ENCODE measurements around the gene PIGN. TPM values are rescaled to one million over a fixed set of nuclear protein-coding genes. Genes with fewer than 3 reads are reported as not detected.

The PIGN gene
- total RNA-seq, 1 experiment from 2014 or later: 30.9 TPM

DNA sequence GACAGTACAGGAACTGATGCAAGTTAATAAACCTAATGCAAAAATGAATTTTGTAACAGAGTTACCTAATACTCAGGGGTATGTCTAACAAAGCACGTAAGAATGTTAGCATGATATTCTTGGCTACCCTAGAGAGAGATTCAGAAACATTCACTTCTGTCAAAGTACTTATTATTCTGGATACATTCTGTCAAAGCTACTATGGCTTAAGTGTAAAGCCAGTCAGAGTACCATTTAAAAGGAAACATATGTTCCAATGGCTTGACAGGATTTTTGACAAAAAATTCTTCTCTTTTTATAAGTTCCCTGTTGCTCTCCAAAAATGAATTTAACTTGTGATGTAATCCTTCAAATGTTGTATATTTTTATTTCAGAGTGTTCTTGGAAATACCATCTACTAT lies 85.5 kb downstream of the PIGN start:
- Histone ChIP-seq H2BK5ac (ENCODE audit: insufficient read length, low read length) (no peak overlapping the region), H3K79me1 (ENCODE audit: insufficient read depth, low read depth, low read length, poor library complexity, severe bottlenecking) (no peaks in the 10 kb centered on the region), H3K79me2 (ENCODE audit: insufficient read depth, low read length) (no peaks in the 10 kb centered on the region), H2BK120ac (ENCODE audit: low read depth, low read length, poor library complexity, severe bottlenecking) (no peak overlapping the region), H4K91ac (ENCODE audit: insufficient read length, low read depth, low read length) (no peak overlapping the region), H4K8ac (replicated peaks; ENCODE audit: insufficient read length, low read depth, low read length) (no peak overlapping the region), H4K5ac (ENCODE audit: insufficient read length, low read depth, low read length) (no peak overlapping the region), H3K9ac (ENCODE audit: extremely low read depth, insufficient read length, low read length) (no peak overlapping the region), H3K14ac (ENCODE audit: insufficient read depth, low read length) (no peak overlapping the region), H3K23me2 (ENCODE audit: insufficient read length, low read depth, low read length, poor library complexity, severe bottlenecking) (no peaks in the 10 kb centered on the region), H2AFZ (ENCODE audit: low read length) (no peak overlapping the region), H3K4me1 (ENCODE audit: insufficient read depth, low read length) (no peaks in the 10 kb centered on the region), H2AK5ac (ENCODE audit: insufficient read length, low read length) (no peak overlapping the region), H4K20me1 (ENCODE audit: control insufficient read depth, insufficient read depth, insufficient read length) (no peaks in the 10 kb centered on the region), H3K18ac (ENCODE audit: insufficient read length, low read depth, low read length) (no peak overlapping the region), H3K56ac (ENCODE audit: insufficient read length, low read depth, low read length) (no peak overlapping the region), H3K9me3 (ENCODE audit: control insufficient read depth, low read depth, low read length) (no peaks in the 10 kb centered on the region), H2BK20ac (ENCODE audit: low read depth, low read length, poor library complexity, severe bottlenecking) (no peak overlapping the region), H3K4me2 (ENCODE audit: insufficient read depth, insufficient read length, low read length) (no peak overlapping the region), H3K27me3 (ENCODE audit: insufficient read depth, low read length) (no peaks in the 10 kb centered on the region), H3T11ph (ENCODE audit: low read length) (no peak overlapping the region), H3K27ac (ENCODE audit: insufficient read length, low read depth, low read length) (no peak overlapping the region), H2BK12ac (ENCODE audit: insufficient read length, low read depth, low read length) (no peak overlapping the region), H3K23ac (ENCODE audit: insufficient read length, low read depth, low read length) (no peak overlapping the region), H2BK15ac (ENCODE audit: low read depth, low read length) (no peak overlapping the region), H3K4ac (ENCODE audit: low read depth, low read length) (no peak overlapping the region)
- H3K36me3 Mint-ChIP-seq (ENCODE audit: insufficient read depth in 1 of 3, low read depth in 3 of 3): peaks cover 22 to 28% (median 24%) of the 10 kb centered on the region in 3 experiments
- no peak overlapping the region for H3K27ac Mint-ChIP-seq
- no peaks in the 10 kb centered on the region for H3K27me3 Mint-ChIP-seq (ENCODE audit: low read depth)
- WGBS (ENCODE audit: extremely low coverage, insufficient read length, low lambda C conversion rate): no CpG with 5 or more reads among the region's 1 CpG
- peaks cover 7% of the 10 kb centered on the region in 2 experiments for H3K4me1 Mint-ChIP-seq
- no peak overlapping the region for H3K4me3 Mint-ChIP-seq
- H3K9me3 Mint-ChIP-seq: peaks cover 0 to 2% of the 10 kb centered on the region in 2 experiments; a peak in 1 of 5 replicates
- DNase-seq: no peak
- TF ChIP-seq, protein P1, sequence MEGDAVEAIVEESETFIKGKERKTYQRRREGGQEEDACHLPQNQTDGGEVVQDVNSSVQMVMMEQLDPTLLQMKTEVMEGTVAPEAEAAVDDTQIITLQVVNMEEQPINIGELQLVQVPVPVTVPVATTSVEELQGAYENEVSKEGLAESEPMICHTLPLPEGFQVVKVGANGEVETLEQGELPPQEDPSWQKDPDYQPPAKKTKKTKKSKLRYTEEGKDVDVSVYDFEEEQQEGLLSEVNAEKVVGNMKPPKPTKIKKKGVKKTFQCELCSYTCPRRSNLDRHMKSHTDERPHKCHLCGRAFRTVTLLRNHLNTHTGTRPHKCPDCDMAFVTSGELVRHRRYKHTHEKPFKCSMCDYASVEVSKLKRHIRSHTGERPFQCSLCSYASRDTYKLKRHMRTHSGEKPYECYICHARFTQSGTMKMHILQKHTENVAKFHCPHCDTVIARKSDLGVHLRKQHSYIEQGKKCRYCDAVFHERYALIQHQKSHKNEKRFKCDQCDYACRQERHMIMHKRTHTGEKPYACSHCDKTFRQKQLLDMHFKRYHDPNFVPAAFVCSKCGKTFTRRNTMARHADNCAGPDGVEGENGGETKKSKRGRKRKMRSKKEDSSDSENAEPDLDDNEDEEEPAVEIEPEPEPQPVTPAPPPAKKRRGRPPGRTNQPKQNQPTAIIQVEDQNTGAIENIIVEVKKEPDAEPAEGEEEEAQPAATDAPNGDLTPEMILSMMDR (conservative IDR thresholded peaks at IDR 0.05): no peak

Data from H9 (cell line).